ENCODE measurements around the gene BOK.
A peak's percentile ranks its signal among the peaks of the same experiment; 100 is the strongest.

BOK gene

GRCh38 chr2:241539616-241540374, 18.8 kb upstream of the BOK start:
- ChIA-PET POLR2A (no interaction called here), CTCF (no interaction called here)
- DNase-seq (ENCODE audit: extremely low spot score): no peak
- TF ChIP-seq LEF1 (IDR thresholded peaks at IDR 0.05; ENCODE audit: borderline replicate concordance) (no peak), L3MBTL2 (conservative IDR thresholded peaks at IDR 0.05) (no peak), HDGF (IDR thresholded peaks at IDR 0.05; ENCODE audit: borderline replicate concordance) (no peak), SP1 (IDR thresholded peaks at IDR 0.05) (no peak), ARNT (IDR thresholded peaks at IDR 0.05) (no peak), PKNOX1 (IDR thresholded peaks at IDR 0.05) (no peak), NFRKB (IDR thresholded peaks at IDR 0.05) (no peak), FOXA1 (IDR thresholded peaks at IDR 0.05) (no peak), TARDBP (IDR thresholded peaks at IDR 0.05) (no peak), FOXK2 (IDR thresholded peaks at IDR 0.05) (no peak), ZNF384 (IDR thresholded peaks at IDR 0.05) (no peak), ELF4 (IDR thresholded peaks at IDR 0.05) (no peak), SUZ12 (IDR thresholded peaks at IDR 0.05) (no peak), BHLHE40 (IDR thresholded peaks at IDR 0.05; ENCODE audit: borderline replicate concordance) (no peak), CTBP1 (IDR thresholded peaks at IDR 0.05; ENCODE audit: borderline replicate concordance) (no peak), FOXM1 (IDR thresholded peaks at IDR 0.05; ENCODE audit: borderline replicate concordance) (no peak)

GRCh38 chr2:241540401-241540770, 18.2 kb upstream of the BOK start:
- DNase-seq (ENCODE audit: extremely low spot score): no peak
- no peak for TF ChIP-seq CTBP1 (IDR thresholded peaks at IDR 0.05; ENCODE audit: borderline replicate concordance)
- no peak for TF ChIP-seq ZNF384 (IDR thresholded peaks at IDR 0.05)
- no peak for TF ChIP-seq SP1 (IDR thresholded peaks at IDR 0.05)
- TF ChIP-seq ARNT (IDR thresholded peaks at IDR 0.05): no peak
- ChIA-PET CTCF (no interaction called here), POLR2A (no interaction called here)

- TF ChIP-seq L3MBTL2 (conservative IDR thresholded peaks at IDR 0.05) (peak; percentile 91), FOXK2 (IDR thresholded peaks at IDR 0.05) (no peak), FOXA1 (IDR thresholded peaks at IDR 0.05) (no peak), BHLHE40 (IDR thresholded peaks at IDR 0.05; ENCODE audit: borderline replicate concordance) (no peak), LEF1 (IDR thresholded peaks at IDR 0.05; ENCODE audit: borderline replicate concordance) (no peak), SUZ12 (IDR thresholded peaks at IDR 0.05) (no peak), TARDBP (IDR thresholded peaks at IDR 0.05) (no peak)
- CTCF ChIA-PET: no interaction called here
- peak; percentile 98 for DNase-seq (ENCODE audit: extremely low spot score)
- POLR2A ChIA-PET: no interaction called here
Observed at GRCh38 chr2:241540771-241541561, 17.6 kb upstream of the BOK start.

GRCh38 chr2:241541564-241542277, 16.8 kb upstream of the BOK start:
- ChIA-PET POLR2A (no interaction called here), CTCF (no interaction called here)
- TF ChIP-seq L3MBTL2 (conservative IDR thresholded peaks at IDR 0.05) (no peak), FOXM1 (IDR thresholded peaks at IDR 0.05; ENCODE audit: borderline replicate concordance) (no peak), LEF1 (IDR thresholded peaks at IDR 0.05; ENCODE audit: borderline replicate concordance) (no peak), HDGF (IDR thresholded peaks at IDR 0.05; ENCODE audit: borderline replicate concordance) (no peak), ARNT (IDR thresholded peaks at IDR 0.05) (no peak), TARDBP (IDR thresholded peaks at IDR 0.05) (no peak), FOXA1 (IDR thresholded peaks at IDR 0.05) (no peak), NFRKB (IDR thresholded peaks at IDR 0.05) (no peak), ZNF384 (IDR thresholded peaks at IDR 0.05) (no peak), ELF4 (IDR thresholded peaks at IDR 0.05) (no peak), CTBP1 (IDR thresholded peaks at IDR 0.05; ENCODE audit: borderline replicate concordance) (no peak), PKNOX1 (IDR thresholded peaks at IDR 0.05) (no peak), SUZ12 (IDR thresholded peaks at IDR 0.05) (no peak), FOXK2 (IDR thresholded peaks at IDR 0.05) (no peak), SP1 (IDR thresholded peaks at IDR 0.05) (no peak), BHLHE40 (IDR thresholded peaks at IDR 0.05; ENCODE audit: borderline replicate concordance) (no peak)
- no peak for DNase-seq (ENCODE audit: extremely low spot score)

GRCh38 chr2:241542278-241542605, 16.3 kb upstream of the BOK start:
- ChIA-PET CTCF (no interaction called here), POLR2A (no interaction called here)
- no peak for DNase-seq (ENCODE audit: extremely low spot score)
- TF ChIP-seq CTBP1 (IDR thresholded peaks at IDR 0.05; ENCODE audit: borderline replicate concordance) (no peak), FOXM1 (IDR thresholded peaks at IDR 0.05; ENCODE audit: borderline replicate concordance) (no peak), LEF1 (IDR thresholded peaks at IDR 0.05; ENCODE audit: borderline replicate concordance) (no peak), L3MBTL2 (conservative IDR thresholded peaks at IDR 0.05) (no peak), SP1 (IDR thresholded peaks at IDR 0.05) (no peak), TARDBP (IDR thresholded peaks at IDR 0.05) (no peak), SUZ12 (IDR thresholded peaks at IDR 0.05) (no peak), FOXA1 (IDR thresholded peaks at IDR 0.05) (no peak), HDGF (IDR thresholded peaks at IDR 0.05; ENCODE audit: borderline replicate concordance) (no peak), FOXK2 (IDR thresholded peaks at IDR 0.05) (no peak), NFRKB (IDR thresholded peaks at IDR 0.05) (no peak), ZNF384 (IDR thresholded peaks at IDR 0.05) (no peak), PKNOX1 (IDR thresholded peaks at IDR 0.05) (no peak), ARNT (IDR thresholded peaks at IDR 0.05) (no peak)

All from HEK293T (cell line).